ENCODE results near the gene COX19. TPM values are rescaled to one million over a fixed set of nuclear protein-coding genes. Genes with fewer than 3 reads are reported as not detected.
"Not testable (repeated sequence)": the region's sequence is repeated elsewhere in the genome, so short reads cannot be mapped to it uniquely, and the experiment has no call there.

COX19 gene
- total and polyA plus RNA-seq, 2 donors (not counting 1 experiment from before 2014, with no cell fraction given) = 14.7 to 38.3 TPM

- no peaks in the 10 kb centered on the region for H3K9me3 Mint-ChIP-seq (ENCODE audit: insufficient read depth)
- peaks cover 19% of the 10 kb centered on the region for H3K27me3 Mint-ChIP-seq
- no peak overlapping the region for H3K27ac Mint-ChIP-seq
- H3K4me2 ChIP-seq (replicated peaks; ENCODE audit: low read depth, low read length, poor library complexity, severe bottlenecking) = no peak overlapping the region
- ATAC-seq (ENCODE audit: low read depth) (no peak), DNase-seq (no peak)
- H3K36me3 ChIP-seq (replicated peaks in 1 of 2; ENCODE audit: control extremely low read depth in 1 of 2, control insufficient read depth in 1 of 2, extremely low read depth in 1 of 2, insufficient read depth in 2 of 2, low read length in 1 of 2) = no peaks in the 10 kb centered on the region
- no peak overlapping the region for H2AFZ ChIP-seq (ENCODE audit: insufficient read depth, low read depth, low read length, poor library complexity, severe bottlenecking)
- H3K9me3 ChIP-seq (ENCODE audit: control extremely low read depth in 1 of 3, control insufficient read depth in 2 of 3, insufficient read depth in 1 of 3, low read length in 2 of 3) = peaks cover 0 to 20% (median 0%) of the 10 kb centered on the region in 3 donors
- H3K9ac ChIP-seq (ENCODE audit: low read length) = no peak overlapping the region
- 92% methylated on average over 20 of the region's 31 CpGs for WGBS (ENCODE audit: insufficient coverage)
- no peaks in the 10 kb centered on the region for H3K79me2 ChIP-seq (ENCODE audit: control insufficient read depth, insufficient read depth, low read length)
- no peak overlapping the region for H3K4me3 Mint-ChIP-seq
- H3K27ac ChIP-seq (ENCODE audit: low read length in 2 of 2) = no peak overlapping the region
- TF ChIP-seq, protein P1, sequence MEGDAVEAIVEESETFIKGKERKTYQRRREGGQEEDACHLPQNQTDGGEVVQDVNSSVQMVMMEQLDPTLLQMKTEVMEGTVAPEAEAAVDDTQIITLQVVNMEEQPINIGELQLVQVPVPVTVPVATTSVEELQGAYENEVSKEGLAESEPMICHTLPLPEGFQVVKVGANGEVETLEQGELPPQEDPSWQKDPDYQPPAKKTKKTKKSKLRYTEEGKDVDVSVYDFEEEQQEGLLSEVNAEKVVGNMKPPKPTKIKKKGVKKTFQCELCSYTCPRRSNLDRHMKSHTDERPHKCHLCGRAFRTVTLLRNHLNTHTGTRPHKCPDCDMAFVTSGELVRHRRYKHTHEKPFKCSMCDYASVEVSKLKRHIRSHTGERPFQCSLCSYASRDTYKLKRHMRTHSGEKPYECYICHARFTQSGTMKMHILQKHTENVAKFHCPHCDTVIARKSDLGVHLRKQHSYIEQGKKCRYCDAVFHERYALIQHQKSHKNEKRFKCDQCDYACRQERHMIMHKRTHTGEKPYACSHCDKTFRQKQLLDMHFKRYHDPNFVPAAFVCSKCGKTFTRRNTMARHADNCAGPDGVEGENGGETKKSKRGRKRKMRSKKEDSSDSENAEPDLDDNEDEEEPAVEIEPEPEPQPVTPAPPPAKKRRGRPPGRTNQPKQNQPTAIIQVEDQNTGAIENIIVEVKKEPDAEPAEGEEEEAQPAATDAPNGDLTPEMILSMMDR (IDR thresholded peaks at IDR 0.05) = no peak
- no peak for TF ChIP-seq EZH2 (IDR thresholded peaks at IDR 0.05; ENCODE audit: borderline replicate concordance, insufficient read depth, low read depth, low read length, poor library complexity, severe bottlenecking)
- intact Hi-C loops (cut with micrococcal nuclease) = no loop called here
- peaks cover 26% of the 10 kb centered on the region for H4K20me1 ChIP-seq (ENCODE audit: control insufficient read depth, insufficient read depth, low read length, poor library complexity, severe bottlenecking)
- ChIA-PET POLR2A (no interaction called here), CTCF (no interaction called here)
- peaks cover 0 to 26% (median 0%) of the 10 kb centered on the region in 4 experiments for H3K27me3 ChIP-seq (replicated peaks in 1 of 4; ENCODE audit: control extremely low read depth in 1 of 4, control insufficient read depth in 3 of 4, insufficient read depth in 4 of 4, low read length in 3 of 4)
- H3K4me3 ChIP-seq (ENCODE audit: control extremely low read depth in 1 of 5, extremely low read depth in 1 of 5, insufficient read depth in 1 of 5, low read depth in 2 of 5, low read length in 4 of 5) = no peak overlapping the region
- H3K4me1 Mint-ChIP-seq = peaks cover 24% of the 10 kb centered on the region
- H3K4me1 ChIP-seq (ENCODE audit: control insufficient read depth in 2 of 2, insufficient read depth in 2 of 2, low read length in 2 of 2) = peaks cover 17 to 44% of the 10 kb centered on the region in 2 donors
Measured at GRCh38 chr7:960269-960871, 15.0 kb downstream of the COX19 start.

- H3K79me2 ChIP-seq (ENCODE audit: control insufficient read depth, insufficient read depth, low read length); H3K4me3 ChIP-seq (ENCODE audit: control extremely low read depth in 1 of 5, extremely low read depth in 1 of 5, insufficient read depth in 1 of 5, low read depth in 2 of 5, low read length in 4 of 5); CTCF ChIA-PET; H3K27ac ChIP-seq (ENCODE audit: low read length in 2 of 2); H3K9me3 Mint-ChIP-seq (ENCODE audit: insufficient read depth); POLR2A ChIA-PET; H3K27ac Mint-ChIP-seq; intact Hi-C loops (cut with micrococcal nuclease); H2AFZ ChIP-seq (ENCODE audit: insufficient read depth, low read depth, low read length, poor library complexity, severe bottlenecking); DNase-seq; H3K4me2 ChIP-seq (replicated peaks; ENCODE audit: low read depth, low read length, poor library complexity, severe bottlenecking); H3K4me3 Mint-ChIP-seq; H3K9ac ChIP-seq (ENCODE audit: low read length); ATAC-seq (ENCODE audit: low read depth); H3K36me3 ChIP-seq (replicated peaks in 1 of 2; ENCODE audit: control extremely low read depth in 1 of 2, control insufficient read depth in 1 of 2, extremely low read depth in 1 of 2, insufficient read depth in 2 of 2, low read length in 1 of 2): not testable (repeated sequence)
- H3K9me3 ChIP-seq (ENCODE audit: control extremely low read depth in 1 of 3, control insufficient read depth in 2 of 3, insufficient read depth in 1 of 3, low read length in 2 of 3) = peaks cover 0 to 20% (median 0%) of the 10 kb centered on the region in 3 donors
- H3K27me3 Mint-ChIP-seq = peaks cover 19% of the 10 kb centered on the region
- peaks cover 20% of the 10 kb centered on the region for H3K4me1 Mint-ChIP-seq
- peaks cover 0 to 30% (median 2%) of the 10 kb centered on the region in 4 experiments for H3K27me3 ChIP-seq (replicated peaks in 1 of 4; ENCODE audit: control extremely low read depth in 1 of 4, control insufficient read depth in 3 of 4, insufficient read depth in 4 of 4, low read length in 3 of 4)
- H3K4me1 ChIP-seq (ENCODE audit: control insufficient read depth in 2 of 2, insufficient read depth in 2 of 2, low read length in 2 of 2) = peaks cover 17 to 39% of the 10 kb centered on the region in 2 donors
- peaks cover 25% of the 10 kb centered on the region for H4K20me1 ChIP-seq (ENCODE audit: control insufficient read depth, insufficient read depth, low read length, poor library complexity, severe bottlenecking)
- WGBS (ENCODE audit: insufficient coverage) = 88% methylated on average over 6 of the region's 10 CpGs
Measured at GRCh38 chr7:959740-960139, 15.6 kb downstream of the COX19 start.

All from B cell (primary cell).